IPS-NIHi7 (cell line): ENCODE results near the gene UBE2G1.
"Not testable (repeated sequence)": the region's sequence is repeated elsewhere in the genome, so short reads cannot be mapped to it uniquely, and the experiment has no call there.

Source experiments
- DNase-seq: peaks from one replicate; pipeline ENCODE4 v3.0.0; 2012; ENCODE audit warnings: mixed read lengths; ENCODE audit errors: extremely low spot score

Gene UBE2G1

GRCh38 chr17:4366327-4367063 lies at the start of gene UBE2G1:
TSS of gene UBE2G1 (minus strand) at chr17:4366675. CDS start at chr17:4366316, 359 bp downstream.
- DNase-seq: peak; percentile 99

- peak; percentile 91 for DNase-seq
These were observed 46.7 kb upstream of the UBE2G1 start for GRCh38 chr17:4412933-4413831.

GRCh38 chr17:4411201-4411600 lies 44.7 kb upstream of the UBE2G1 start:
- DNase-seq: no peak

DNA sequence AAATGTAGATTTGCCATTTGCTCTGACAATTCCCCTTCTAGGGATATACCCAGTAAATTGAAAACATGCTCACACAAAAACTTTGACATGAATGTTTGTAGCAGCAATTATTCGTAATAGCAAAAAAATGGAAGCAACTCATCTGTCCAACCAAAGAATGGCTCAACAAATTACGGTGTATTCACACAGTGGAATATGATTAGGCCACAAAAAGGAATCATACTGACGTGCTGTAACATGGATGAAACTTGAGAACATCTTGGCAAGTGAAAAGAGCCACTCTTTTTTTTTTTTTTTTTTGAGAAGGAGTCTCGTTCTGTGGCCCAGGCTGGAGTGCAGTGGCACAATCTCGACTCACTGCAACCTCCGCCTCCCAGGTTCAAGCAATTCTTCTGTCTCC lies 43.2 kb upstream of the UBE2G1 start:
- DNase-seq: no peak

- no peak for DNase-seq
These were observed 41.4 kb upstream of the UBE2G1 start for GRCh38 chr17:4407851-4408250.

- DNase-seq: no peak
These were observed 40.7 kb upstream of the UBE2G1 start for GRCh38 chr17:4407216-4407615.

DNA sequence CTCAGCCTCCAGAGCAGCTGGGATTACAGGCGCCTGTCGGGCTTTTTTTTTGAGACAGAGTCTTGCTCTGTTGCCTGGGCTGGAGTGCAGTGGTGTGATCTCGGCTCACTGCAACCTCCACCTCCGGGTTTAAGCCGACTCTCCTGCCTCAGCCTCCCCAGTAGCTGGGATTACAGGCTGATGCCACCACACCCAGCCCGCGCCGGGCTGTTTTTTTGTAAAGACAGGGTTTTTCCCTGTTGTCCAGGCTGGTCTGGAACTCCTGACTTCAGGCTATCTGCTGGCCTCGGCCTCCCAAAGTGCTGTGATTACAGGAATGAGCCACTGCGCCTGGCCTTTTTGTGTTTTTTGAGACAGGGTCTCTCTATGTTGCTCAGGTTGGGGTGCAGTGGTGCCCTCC lies 39.9 kb upstream of the UBE2G1 start:
- DNase-seq: no peak

DNA sequence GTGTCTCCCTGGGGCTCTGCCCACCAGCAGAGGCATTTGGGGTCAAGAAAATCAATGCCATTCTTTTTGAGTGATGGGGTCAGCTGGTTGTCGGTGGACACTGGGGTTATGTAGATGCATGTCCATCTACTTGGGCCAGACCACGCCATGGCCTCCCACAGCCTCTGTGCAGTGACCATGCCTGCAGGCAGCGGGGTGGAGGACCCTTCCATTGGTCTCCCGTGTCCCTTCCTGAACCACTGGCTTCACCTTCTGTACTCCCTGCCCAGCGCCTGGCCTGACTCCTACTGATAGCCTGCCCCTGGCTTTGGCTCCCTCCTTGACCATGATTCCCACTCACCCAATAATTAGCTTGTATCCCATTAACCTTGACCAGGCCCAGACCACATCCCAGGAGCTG lies 39.2 kb upstream of the UBE2G1 start:
- no peak for DNase-seq

- no peak for DNase-seq
These were observed 38.7 kb upstream of the UBE2G1 start for GRCh38 chr17:4405038-4405669.

DNA sequence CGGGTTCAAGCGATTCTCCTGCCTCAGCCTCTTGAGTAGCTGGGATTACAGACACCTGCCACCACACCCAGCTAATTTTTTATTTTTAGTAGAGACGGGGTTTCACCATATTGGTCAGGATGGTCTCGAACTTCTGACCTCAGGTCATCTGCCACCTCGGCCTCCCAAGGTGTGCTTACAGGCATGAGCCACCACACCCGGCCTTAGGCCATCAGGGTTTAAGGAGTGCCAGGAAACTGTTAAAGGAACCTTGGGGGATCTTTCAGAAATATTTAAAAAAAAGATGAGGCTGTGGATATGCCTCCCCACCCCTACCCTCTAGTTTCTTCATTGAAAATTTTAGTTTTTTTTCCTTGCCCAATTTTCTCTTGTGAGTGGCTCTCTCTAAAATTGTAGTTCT lies 31.4 kb upstream of the UBE2G1 start:
- no peak for DNase-seq

DNA sequence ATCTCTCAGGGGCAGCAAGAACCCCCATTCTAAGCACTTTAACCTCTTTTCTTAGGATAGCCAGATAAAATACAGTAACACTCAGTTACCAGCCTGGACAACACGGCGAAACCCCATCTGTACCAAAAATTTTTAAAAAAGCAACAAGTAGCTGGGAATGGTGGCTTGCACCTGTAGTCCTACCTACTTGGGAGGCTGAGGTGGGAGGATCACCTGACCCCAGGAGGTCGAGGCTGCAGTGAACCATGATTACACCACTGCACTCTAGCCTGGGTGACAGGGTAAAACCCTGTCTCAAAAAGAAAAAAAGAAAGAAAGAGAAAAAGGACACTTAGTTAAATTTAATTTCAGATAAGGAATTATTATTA lies 28.6 kb upstream of the UBE2G1 start:
- DNase-seq: no peak

DNA sequence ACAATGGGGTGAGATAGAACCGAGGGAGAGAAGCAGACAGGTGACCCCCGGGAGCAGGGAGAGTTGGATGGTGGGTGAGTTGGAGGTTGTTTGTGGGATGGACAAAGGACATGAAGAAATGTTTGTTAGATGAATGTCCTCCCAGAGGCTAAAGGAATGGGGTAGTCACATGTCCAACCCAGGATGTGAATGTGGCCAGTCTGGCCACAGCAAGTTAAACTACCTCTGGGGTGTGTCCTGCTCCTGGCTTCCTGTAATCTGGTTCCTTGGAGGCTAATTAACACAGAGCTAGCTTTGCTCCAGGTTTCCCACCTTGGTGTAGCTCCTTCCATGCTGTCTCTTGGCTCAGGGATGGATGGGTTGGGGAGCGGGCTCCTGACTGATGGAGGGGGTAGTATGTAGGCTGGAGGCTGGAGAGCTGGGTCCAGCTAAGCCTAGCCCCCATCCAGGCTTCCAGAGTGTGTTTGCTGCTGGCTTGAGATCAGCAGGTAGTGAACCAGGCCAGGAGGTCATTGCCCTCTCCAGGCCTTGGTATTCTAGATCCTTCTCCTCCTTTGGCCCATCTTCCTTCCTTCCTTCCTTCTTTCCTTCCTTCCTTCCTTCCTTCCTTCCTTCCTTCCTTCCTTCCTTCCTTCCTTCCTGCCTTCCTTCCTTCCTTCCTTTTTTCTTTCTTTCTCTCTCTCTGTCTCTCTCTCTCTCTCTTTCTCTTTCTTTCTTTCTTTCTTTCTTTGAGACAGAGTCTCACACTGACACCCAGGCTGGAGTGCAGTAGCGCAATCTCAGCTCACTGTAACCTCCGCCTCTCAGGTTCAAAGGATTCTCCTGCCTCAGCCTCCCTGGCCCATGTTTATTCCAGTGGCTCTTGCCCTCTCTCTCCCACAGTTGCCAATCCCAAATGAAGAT lies 28.0 kb upstream of the UBE2G1 start:
- no peak for DNase-seq

DNA sequence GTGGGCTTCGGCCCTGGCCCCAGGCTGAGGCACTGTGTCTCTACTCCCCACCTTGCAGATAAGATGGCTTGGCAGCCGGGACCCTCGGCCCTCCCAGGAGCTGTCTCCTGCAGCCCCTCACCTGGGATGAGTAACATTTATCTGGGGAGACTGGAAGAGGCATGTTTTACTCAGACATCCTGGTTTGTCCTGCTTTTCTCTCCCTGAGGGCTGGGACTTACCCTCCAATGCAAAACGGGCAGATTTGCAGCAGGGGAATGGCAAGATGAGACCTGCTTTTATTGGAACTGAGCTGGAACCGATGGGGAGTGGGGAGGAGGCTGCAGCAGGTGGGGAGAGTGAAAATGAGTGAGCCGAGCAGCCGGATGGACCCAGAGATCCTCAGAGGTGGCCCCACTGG lies 27.3 kb upstream of the UBE2G1 start:
- DNase-seq: no peak

GRCh38 chr17:4389079-4389478 lies 22.6 kb upstream of the UBE2G1 start:
- peak; percentile 53 for DNase-seq

DNA sequence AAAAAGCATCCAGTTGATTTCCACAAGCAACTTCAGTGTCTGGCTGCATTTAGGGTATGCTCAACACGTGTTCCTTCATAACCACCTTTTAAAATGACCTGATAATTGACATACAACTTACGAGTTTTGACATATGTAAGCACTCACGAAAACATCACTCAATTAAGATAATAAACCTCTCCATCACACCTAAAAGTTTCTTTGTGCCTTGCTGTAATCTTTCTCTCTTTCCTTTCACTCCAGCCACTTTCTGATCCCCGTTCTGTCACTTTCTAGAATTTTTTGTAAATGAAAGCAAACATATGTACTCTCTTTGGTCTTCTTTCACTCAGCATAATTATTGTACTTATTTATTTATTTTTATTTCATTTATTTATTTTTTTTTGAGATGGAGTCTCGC lies 20.7 kb upstream of the UBE2G1 start:
- no peak for DNase-seq

DNA sequence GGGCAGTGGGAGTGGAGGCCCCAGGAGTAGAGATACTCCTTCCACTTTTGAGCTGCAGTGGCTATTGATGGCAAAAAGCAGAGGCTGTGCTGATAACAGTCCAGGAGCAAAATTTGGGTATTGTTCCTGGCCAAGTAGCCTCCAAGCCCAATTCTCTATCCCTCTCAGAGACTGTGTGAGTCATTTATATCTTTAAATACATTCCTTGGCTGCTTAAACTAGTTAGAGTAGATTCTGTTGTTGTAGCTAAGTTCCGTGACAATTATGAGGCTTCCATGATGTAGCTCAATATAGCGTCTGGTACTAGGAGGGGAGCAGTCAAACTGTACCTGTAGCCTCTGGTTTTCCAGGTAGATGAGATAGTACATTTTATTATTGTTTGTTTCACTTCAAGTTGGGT lies 19.9 kb upstream of the UBE2G1 start:
- DNase-seq: no peak

GRCh38 chr17:4381690-4382671 lies 15.5 kb upstream of the UBE2G1 start:
- no peak for DNase-seq

- DNase-seq: no peak
These were observed 12.2 kb upstream of the UBE2G1 start for GRCh38 chr17:4378626-4379025.

GRCh38 chr17:4377247-4377646 lies 10.8 kb upstream of the UBE2G1 start:
- not testable (repeated sequence) for DNase-seq

DNA sequence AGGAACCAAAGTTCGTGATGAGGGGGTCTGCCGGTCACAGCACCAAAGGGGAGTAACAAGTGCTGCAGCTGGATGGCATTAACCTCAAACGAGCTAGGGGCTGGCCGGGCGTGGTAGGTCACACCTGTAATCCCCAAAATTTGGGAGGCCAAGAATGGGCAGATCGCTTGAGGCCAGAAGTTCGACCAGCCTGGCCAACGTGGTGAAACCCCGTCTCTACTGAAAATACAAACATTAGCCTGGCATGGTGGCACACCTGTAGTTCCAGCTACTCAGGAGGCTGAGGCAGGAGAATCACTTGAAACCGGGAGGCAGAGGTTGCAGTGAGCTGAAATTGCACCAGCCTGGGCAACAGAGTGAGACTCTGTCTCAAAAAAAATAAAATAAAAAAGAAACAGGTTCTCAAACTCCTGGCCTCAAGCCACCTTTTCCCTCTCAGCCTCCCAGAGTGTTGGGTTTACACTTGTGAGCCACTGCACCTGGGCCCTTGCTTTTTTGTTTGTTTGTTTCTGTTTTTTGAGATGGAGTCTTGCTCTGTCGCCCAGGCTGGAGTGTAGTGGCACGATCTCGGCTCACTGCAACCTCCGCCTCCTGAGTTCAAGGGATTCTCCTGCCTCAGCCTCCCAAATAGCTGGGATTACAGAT lies 9.4 kb upstream of the UBE2G1 start:
- not testable (repeated sequence) for DNase-seq
